NCI-H1417 treated with DMSO at 0.1 percent for 48 hours (cell line): Measurements from ENCODE around the gene LNP1.
"Not testable (repeated sequence)": the region's sequence is repeated elsewhere in the genome, so short reads cannot be mapped to it uniquely, and the experiment has no call there.

Experiments used
- DNase-seq: peaks from one replicate; lab custom pipeline; 2025; lab: John Stamatoyannopoulos, UW

The LNP1 gene

DNA sequence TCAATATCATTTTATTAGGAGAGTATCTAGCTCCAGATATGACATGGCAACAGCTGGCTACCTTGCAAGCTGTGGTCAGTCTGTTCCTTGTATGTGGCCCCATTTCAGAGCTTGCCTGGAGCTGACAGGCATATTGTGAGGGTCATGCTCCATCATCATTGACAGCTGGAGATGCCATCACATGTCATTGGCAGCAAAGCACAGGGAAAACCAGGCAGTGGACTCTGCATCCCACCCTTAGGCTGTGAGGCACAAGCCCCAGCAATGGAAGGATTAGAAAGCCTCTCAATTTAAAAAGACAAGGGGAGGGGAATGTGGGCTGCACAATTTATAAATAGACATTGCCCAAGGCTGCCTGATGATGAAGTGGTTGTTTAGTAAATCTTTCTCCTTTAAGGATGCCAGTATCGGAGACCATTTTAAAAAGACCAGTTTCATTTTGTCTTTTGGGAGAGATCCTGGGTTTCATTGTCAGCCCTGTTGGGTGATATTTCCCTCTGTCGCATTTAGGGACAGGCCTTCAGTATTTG is 27.9 kb downstream of the LNP1 start:
- DNase-seq, result no peak

DNA sequence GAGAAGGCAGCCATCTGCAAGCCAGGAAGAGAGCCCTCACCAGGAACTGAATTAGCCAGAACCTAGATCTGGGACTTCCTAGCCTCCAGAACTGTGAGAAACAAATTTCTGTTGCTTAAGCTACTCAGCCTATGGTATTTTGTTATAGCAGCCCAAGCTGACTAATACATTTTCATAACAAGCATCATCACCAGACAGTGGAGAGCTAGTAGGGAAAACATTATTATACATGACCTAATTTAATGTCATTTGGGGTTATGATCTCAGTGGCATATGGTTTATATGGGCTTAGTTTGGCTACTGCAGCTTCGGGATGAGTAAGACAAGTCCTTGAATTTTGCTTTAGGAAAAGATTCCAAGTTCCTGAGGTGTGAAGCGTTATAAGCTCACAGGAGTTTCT is 35.6 kb downstream of the LNP1 start:
- DNase-seq, result no peak

DNA sequence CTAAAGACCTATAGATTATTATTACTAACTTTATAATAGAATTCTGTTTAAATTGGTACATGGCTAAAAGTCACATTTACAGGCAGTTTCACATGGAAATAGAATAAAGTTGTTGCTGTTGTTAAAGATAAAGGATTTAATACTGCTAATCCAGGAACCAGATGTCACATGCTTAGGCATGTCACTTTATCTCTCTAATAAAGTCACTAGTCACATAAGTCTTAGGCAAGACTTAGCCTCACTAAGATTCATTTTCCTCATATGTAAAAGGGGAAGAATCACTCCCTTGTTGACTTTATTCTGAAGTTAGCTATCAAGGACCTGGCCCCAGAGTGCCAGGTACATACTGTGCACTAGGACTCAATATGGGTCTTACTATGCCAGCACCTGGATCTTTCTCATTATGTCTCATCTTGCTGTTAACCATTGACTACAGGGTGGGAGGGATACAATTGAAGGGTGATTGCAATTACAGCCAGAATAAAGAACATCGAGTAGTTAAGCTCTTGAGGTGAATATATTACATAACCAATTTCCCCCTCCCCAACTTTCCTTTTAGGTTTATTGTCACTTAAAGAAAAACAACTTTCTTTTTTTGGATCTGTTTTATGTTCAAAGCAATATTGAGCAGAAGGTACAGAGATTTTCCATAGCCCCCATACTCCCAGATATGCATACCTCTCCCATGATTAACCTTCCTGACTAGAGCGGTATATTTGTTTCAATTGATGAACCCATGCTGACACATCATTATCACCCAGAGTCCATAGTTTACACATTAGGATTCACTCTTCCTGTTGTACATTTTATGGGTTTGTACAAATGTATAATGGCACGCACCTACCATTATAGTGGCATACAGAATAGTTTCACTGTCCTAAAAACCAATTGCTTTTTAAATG is 36.6 kb downstream of the LNP1 start:
- no peak for DNase-seq

DNA sequence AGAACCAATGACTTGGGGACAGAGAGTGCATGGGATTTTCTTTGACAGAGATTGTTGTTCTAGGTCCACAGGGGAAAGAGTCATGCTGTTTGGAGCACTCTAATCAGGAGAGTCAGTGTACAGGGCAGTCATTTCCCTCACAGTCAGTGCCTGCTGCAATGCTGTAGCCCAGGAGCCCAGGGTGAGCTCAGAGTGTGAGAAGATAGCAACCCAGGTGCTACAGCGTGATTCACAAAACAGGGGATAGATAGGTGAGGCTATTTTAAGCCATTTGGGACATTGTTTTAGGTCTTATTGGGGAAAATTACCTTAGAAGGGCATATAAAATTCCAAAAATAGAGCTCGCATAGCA is 37.3 kb downstream of the LNP1 start:
- no peak for DNase-seq

DNA sequence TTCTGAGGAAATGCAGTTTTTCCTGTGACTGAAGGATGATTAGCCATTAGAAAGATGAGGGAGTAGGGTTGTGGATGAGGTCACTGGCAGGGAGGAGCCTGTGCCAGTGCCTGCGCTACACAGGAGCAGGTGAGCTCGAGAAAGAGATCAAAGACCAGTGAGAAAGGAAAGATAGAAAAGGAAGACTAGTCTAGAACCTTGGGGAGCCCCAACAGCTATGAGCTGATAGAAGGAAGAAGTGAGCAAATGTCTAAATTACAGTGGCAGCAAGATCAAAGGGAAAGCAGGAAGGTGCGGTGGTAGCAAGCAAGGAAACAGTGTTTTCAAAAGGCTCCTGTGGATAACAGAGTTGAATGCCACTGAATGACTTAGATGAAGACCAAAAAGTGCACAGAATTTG is 39.6 kb downstream of the LNP1 start:
- DNase-seq, result no peak

DNA sequence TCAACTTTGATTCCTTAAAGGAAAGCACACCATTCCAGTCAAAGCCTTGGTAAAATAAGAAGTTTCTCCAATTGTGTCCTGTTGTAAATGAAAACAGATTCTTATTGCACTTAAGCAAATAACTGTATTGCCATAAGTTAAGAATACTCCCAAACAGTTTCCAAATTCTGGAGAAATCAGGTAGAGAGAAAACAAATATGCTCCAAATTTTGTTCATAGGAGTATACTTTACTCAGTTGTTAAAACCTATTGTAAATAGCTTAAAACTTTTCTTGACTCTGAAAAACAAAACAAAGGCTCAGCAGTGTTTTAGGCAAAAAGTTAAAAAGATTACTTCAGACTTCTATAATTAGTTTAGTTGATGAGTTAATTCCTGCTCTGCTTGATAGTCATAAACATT is 42.4 kb downstream of the LNP1 start:
- no peak for DNase-seq

DNA sequence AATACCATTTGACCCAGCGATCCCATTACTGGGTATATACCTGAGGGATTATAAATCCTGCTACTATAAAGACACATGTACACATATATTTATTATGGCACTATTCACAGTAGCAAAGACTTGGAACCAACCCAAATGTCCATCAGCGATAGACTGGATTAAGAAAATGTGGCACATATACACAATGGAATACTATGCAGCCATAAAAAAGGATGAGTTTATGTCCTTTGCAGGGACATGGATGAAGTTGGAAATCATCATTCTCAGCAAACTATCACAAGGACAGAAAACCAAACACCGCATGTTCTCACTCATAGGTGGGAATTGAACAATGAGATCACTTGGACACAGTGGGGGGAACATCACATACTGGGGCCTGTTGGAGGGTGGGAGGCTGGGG is 45.7 kb downstream of the LNP1 start:
- not testable (repeated sequence) for DNase-seq

DNA sequence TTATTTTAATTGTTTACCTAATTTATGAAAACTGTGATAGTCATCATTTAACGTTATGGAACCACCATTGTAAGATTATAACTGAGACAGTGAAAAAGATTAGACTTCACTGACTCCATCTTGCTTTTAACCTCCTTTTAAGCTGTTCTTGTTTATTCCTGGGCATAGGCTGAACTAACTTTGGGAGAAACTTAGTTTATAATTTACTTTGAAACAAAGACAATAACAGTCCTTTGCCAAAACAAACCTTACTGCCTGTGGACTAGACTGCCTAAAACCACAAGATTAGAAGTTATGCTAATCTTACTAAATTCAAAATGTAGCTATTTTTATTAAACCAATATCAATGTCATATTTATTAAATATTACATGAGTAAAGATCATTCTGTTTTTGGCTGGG is 46.7 kb downstream of the LNP1 start:
- no peak for DNase-seq

DNA sequence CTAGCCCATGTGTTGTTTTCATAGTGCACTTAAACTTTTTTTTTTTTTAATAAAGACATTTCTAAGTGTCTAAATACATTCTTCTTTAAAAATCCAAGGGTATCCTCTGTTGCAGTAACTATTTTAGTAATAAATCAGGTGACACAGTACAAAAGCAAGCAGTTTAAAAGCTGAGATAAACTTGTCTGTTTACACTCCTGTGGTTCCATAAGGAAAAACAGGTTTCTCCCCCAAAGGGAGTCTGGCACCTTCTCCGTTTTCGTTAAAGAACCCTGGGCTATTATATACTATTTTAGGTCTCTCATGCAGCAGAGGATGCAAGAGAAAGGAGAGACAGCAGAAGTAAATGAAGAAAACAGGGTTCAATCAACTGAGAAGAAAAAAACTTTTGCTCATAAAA is 47.9 kb downstream of the LNP1 start:
- DNase-seq, result no peak

DNA sequence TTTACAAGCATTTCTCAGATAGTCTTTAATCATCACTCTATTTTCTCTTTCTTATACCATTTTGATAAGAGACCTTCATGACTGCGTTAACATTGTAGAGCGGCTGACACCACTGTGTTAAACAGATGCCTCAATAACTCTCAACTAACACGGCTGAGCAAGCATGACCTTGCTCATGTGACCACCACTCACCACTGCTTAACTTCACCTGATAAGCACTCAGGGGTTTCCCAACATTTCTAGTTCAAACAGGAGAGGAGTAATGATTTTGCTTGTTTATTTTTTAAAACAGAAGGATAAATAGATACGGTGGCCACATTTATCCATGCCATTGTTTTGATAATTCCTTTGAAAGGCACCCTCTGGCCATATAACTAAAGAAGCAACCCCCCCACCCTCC is 53.3 kb downstream of the LNP1 start:
- no peak for DNase-seq

DNA sequence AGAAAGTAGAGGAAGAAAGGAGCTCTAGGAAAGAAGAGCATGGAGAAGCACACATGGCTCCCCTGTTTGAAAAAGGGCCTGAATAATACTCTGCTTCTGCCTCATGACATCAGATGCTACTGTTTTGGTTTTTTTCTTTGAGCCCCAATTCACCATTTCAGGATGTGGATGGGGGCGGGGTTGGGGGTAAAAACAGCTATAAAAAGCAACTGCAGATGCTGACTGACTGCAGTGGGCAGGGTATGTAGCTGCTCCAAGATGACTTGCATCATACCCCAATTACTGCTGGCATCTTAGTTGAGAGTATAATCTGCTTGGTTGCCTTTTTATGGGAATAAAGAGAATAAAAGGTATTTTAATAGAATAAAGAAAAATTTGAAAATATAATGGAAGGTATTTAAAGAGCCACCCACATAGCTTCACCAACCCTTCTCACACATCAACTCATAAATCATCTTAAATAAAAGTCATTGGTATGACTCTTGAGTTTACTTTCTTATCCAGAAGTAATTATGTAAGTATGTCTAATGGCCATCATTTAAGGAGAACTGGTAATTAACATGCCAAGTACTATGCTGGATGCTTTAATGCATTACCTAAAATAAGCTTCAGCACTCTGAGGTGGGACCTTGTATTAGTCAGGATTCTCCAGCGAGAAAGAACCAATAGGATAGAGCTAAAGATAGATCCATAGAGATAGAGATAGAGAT is 54.7 kb downstream of the LNP1 start:
- no peak for DNase-seq

DNA sequence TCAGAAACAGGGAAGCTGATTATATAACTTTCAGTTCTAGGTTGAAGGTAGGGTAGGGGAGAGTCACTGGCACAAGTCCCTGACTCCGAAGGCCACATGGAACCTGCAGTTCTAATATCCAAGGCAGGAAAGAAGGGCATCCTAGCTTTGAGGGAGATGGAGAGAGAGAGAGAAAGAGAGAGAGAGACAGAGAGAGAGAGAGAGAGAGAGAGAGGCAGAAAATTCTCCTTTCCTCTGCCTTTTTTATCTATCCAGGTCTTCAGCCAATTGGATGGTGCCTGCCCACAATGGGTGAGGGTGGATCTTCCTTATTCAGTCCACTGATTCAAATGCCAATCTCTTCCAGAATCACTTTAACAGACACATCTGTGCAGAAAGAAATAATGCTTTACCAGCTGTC is 55.4 kb downstream of the LNP1 start:
- no peak for DNase-seq

DNA sequence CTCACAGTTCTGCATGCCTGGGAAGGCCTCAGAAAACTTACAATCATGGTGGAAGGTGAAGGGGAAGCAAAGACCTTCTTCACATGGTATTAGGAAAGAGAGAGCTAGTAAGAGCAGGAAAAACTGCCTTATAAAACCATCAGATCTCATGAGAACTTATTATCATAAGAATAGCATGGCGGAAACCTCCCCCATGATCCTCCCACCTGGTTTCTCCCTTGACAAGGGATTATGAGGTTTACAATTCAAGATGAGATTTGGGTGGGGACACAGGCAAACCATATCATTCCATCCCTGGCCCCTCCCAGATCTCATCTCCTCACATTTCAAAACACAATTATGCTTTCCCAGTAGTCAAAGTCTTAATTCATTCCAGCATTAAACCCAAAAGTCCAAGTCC is 56.5 kb downstream of the LNP1 start:
- DNase-seq, result no peak

DNA sequence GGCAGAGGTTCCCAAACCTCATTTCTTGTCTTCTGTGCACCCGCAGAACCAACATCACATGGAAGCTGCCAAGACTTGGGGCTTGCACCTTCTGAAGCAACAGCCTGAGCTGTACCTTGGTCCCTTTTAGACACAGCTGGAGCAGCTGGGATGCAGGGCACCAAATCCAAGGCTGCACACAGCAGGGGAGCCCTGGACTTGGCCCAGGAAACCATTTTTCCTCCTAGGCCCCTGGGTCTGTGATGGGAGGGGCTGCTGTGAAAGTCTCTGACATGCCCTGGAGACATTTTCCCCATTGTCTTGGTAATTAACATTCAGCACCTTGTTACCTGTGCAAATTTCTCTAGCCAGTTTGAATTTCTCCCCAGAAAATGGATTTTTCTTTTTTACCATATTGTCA is 57.5 kb downstream of the LNP1 start:
- DNase-seq, result no peak

DNA sequence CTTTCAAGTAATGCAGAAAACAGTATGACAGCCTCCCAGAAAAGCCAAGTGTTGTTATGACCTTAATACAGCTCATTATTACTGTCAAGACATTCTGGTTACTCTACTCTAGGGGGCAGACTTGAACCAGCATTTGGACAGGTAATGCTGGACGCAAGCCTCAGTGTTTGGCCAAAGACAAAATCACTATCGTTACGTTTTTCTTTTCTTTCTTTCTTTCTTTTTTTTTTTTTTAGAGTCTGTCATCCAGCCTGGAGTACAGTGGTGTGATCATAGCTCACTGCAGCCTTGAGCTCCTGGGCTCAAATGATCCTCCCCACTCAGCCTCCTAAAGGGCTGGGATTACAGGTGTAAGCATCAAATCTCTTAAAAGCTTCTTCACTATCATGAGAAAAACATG is 61.7 kb downstream of the LNP1 start:
- DNase-seq, result peak; percentile 13

DNA sequence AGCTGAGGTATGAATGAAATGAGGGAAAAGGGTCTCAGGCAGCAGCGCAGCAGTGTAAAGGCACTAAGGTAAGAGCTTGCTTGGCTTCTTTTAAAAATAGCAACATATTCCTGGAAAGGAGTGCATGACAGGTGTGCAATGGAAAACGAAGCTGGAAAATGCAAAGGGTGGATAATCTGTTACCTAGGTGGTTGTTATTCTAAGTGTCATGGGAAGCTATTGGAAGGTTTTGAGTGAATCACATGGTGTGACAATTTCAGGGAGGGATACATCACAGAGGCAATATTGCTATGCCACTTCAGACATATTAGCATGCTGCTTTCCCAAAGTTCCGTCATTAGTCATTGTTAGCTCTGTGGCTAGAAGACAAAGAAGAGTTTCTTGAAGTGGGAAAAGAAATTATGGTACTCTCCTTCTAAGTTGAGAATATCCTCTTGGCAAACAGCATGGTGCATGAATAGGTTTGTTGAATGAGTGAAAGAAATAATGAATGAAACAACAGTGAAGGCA is 62.4 kb downstream of the LNP1 start:
- DNase-seq, result no peak

DNA sequence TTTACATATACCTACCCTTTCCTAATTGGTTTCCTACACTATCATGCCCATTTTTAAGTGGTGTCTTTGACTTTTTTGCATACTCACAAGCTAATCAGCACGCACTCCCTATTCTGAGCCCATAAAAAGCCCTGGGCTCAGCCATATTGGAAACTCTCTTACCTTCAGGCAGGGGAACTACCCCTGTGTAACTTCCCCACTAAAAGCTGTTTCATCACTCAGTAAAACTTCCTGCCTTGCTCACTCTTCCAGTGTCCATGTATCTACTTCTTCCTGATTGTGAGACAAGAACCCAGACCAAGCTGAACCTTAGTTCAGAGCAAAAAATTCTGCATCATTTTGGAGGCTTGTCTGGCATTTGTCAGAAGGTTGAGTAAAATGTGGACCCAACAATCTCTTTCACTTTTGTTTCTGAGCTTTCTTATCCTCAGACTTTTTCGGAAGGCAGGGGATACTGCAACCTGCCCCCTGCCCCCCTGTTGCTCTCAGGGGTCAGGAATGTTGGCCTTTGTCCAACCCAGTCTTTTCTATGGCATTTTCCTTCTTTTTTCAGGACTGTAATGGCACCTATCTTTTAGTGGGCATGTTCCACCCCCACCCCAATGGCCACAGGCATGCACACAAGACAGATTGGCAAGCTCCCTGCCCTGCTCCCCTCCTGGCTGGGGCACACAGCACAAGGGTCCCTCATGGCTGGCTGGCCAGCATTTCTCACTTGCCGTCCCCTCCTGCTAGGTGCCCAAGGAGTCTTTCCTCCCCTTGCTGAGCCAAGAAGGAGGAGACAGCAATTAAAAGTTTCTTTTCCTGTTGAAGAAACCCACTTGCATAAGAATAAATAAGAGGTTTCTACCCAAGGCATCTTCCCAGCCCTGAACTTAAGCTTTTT is 64.8 kb downstream of the LNP1 start:
- DNase-seq, result no peak

DNA sequence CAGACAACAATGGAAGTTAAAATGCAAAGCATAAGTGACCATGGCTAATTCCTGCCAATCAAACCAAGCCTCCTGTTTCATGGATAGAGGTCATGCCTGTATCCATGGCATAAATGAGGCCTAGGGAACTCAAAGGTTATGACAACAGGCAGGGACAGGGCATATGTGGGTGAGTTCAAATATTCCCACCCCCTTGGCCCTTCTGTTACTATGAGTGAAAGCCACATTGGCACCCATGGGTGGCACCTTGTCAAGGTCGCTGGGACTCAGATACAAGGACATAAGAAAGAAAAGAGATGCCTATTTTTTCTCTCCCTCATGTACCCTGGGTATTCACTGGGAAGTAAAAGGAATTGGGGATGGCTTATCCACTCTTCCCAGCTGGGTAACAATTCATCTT is 65.8 kb downstream of the LNP1 start:
- DNase-seq, result no peak

DNA sequence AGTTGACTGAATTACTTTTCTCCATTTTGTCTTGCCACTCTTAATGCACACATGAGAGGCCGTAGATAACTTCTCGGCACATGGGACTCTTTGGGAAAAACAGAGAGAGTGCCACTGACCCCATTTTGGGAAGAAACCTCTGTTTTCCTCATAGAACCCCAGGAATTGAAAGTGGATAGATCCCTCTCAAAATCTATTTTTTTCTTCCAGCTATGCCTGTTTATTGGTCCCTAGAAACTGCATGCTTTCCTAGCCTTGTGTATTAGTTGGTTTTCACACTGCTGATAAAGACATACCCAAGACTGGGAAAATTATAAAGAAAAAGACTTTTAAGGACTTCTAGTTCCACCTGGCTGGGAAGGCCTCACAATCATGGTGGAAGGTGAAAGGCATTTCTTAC is 67.3 kb downstream of the LNP1 start:
- DNase-seq, result no peak

DNA sequence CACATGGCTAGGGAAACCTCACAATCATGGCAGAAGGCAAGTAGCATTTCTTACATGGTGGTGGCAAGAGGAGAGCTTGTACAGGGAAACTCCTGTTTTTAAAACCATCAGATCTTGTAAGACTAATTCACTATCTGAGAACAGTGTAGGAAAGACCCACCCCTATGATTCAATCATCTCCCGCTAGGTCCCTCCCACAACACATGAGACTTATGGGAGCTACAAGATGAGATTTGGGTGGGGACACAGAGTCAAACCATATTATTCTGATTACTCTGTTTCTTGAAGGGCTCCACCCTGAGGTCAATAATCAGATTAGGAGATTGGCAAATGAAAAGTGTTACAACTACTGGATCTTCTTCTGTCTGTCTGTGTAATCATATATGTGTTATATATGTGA is 69.6 kb downstream of the LNP1 start:
- DNase-seq, result no peak

DNA sequence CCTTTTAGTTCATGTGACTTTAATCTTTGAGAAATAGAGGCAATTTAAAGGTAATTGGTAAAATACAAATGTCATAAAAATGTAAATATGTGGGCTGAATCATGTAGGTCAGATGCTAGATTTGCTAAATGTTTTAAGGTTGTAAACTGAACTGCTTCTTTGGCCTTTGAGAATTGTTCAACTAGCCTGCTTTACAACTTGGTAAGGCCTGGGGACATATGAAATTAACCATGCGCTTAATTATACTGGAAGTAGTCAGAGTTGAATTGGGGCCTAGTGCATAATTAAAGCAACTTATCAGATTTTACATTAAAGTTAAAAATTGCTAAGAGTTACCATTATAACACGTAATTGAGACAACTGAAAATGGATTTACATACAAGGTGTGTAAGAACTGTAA is 70.1 kb downstream of the LNP1 start:
- no peak for DNase-seq

DNA sequence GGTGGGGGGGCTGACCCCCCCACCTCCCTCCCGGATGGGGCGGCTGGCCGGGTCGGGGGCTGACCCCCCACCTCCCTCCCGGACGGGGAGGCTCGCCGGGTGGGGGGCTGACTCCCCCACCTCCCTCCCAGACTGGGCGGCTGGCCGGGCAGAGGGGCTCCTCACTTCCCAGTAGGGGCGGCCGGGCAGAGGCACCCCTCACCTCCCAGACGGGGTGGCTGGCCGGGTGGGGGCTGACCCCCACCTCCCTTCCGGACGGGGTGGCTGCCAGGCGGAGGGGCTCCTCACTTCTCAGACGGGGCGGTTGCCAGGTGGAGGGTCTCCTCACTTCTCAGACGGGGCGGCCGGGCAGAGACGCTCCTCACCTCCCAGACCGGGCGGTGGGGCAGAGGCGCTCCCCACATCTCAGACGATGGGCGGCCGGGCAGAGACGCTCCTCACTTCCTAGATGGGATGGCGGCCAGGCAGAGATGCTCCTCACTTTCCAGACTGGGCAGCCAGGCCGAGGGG is 76.6 kb downstream of the LNP1 start:
- not testable (repeated sequence) for DNase-seq
